DOHH2 (cell line): ENCODE results near the gene SCN5A.

Source experiments
- H3F3A ChIP-seq: fragments of 200-600 bp; sonication (generic), shearing (Covaris generic); 2 replicates; pipeline ENCODE4 v1.6.0; 2016; ENCODE audit warnings: antibody characterized with exemption, mild to moderate bottlenecking; ENCODE audit not compliant: control insufficient read depth, insufficient read depth
- H3K27ac ChIP-seq: fragments of 200-600 bp; sonication (generic); 2 replicates; pipeline ENCODE4 v1.5.1; 2014; ENCODE audit warnings: low read depth, mild to moderate bottlenecking, low read length, moderate library complexity
- H3K27me3 ChIP-seq: fragments of 200-600 bp; sonication (generic); 2 replicates; pipeline ENCODE4 v1.6.1; 2014; ENCODE audit warnings: mild to moderate bottlenecking, low read length, mixed read lengths; ENCODE audit not compliant: control insufficient read depth
- H3K36me3 ChIP-seq: fragments of 200-600 bp; sonication (generic); 2 replicates; pipeline ENCODE4 v1.6.1; 2014; ENCODE audit warnings: mild to moderate bottlenecking, low read length, moderate library complexity, mixed read lengths; ENCODE audit not compliant: control insufficient read depth
- H3K4me1 ChIP-seq: fragments of 200-600 bp; sonication (generic); 2 replicates; pipeline ENCODE4 v1.6.1; 2014; ENCODE audit warnings: mild to moderate bottlenecking, low read length, mixed read lengths; ENCODE audit not compliant: control insufficient read depth
- H3K4me2 ChIP-seq: fragments of 200-600 bp; sonication (generic); 2 replicates; pipeline ENCODE4 v1.6.0; 2014; ENCODE audit warnings: mild to moderate bottlenecking, low read length, moderate library complexity
- H3K4me3 ChIP-seq: fragments of 200-600 bp; sonication (generic); 2 replicates; pipeline ENCODE4 v1.5.1; 2014; ENCODE audit warnings: mild to moderate bottlenecking, low read length, mixed read lengths
- H3K79me2 ChIP-seq: fragments of 200-600 bp; sonication (generic); 2 replicates; pipeline ENCODE4 v1.6.1; 2014; ENCODE audit warnings: mild to moderate bottlenecking, low read length, mixed read lengths; ENCODE audit not compliant: control insufficient read depth
- H3K9me2 ChIP-seq: fragments of 200-600 bp; sonication (generic); replicated peaks from 2 replicates; pipeline ENCODE4 v1.6.1; 2014; ENCODE audit warnings: mild to moderate bottlenecking, low read length, mixed read lengths; ENCODE audit not compliant: control insufficient read depth
- H3K9me3 ChIP-seq: fragments of 200-600 bp; sonication (generic); 2 replicates; pipeline ENCODE4 v1.6.1; 2014; ENCODE audit warnings: antibody characterized with exemption, low read length, mixed read lengths; ENCODE audit not compliant: control insufficient read depth, insufficient read depth
- H4K20me1 ChIP-seq: fragments of 200-600 bp; sonication (generic); 2 replicates; pipeline ENCODE4 v1.6.0; 2014; ENCODE audit warnings: low read depth, mild to moderate bottlenecking, antibody characterized with exemption, low read length, moderate library complexity; ENCODE audit not compliant: control insufficient read depth, insufficient read depth
- EZH2phosphoT487 ChIP-seq: fragments of 200-600 bp; sonication (generic); IDR thresholded peaks from 2 replicates; pipeline ENCODE4 v1.6.1; 2017; ENCODE audit warnings: borderline replicate concordance, mild to moderate bottlenecking, antibody characterized with exemption, low read length, moderate library complexity, mixed read lengths
- TF ChIP-seq, protein P1 (sequence below): fragments of 200-600 bp; sonication (generic); IDR thresholded peaks from one replicate; pipeline ENCODE4 v1.5.1; 2014; ENCODE audit warnings: antibody characterized with exemption, mild to moderate bottlenecking, low read depth, low read length; ENCODE audit not compliant: poor library complexity, severe bottlenecking

SCN5A gene

DNA sequence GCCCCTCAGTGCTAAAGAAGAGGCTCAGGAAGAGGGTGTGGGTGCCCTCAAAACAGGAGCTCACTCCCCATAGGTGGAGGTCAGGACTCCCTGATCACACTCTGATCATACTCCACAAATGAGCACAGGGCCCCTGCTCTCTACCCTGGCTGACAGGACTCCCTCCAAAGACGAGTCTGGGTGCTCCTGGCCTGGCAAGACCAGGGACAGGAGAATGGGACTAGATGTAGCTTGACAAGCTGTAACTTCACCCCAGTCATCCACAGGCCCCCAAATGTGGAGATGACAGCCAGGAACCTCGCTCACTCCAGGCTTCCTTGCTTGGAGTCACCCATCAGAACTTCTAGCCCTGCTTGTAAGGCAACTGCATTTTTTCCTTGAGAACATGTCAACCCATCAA lies 11.1 kb downstream of the SCN5A start:
- Histone ChIP-seq H3K4me1 (no peaks in the 10 kb centered on the region), H3K9me3 (no peaks in the 10 kb centered on the region), H3K36me3 (no peaks in the 10 kb centered on the region), H3K79me2 (no peaks in the 10 kb centered on the region), H4K20me1 (no peaks in the 10 kb centered on the region), H3K9me2 (no peaks in the 10 kb centered on the region), H3K4me3 (no peak overlapping the region), H3F3A (no peaks in the 10 kb centered on the region), H3K27ac (no peak overlapping the region), H3K27me3 (0 out of 2 replicates have a peak, but pooled peaks cover 5% of the 10 kb centered on the region), H3K4me2 (no peak overlapping the region)
- TF ChIP-seq EZH2phosphoT487 = no peak
- TF ChIP-seq, protein P1, sequence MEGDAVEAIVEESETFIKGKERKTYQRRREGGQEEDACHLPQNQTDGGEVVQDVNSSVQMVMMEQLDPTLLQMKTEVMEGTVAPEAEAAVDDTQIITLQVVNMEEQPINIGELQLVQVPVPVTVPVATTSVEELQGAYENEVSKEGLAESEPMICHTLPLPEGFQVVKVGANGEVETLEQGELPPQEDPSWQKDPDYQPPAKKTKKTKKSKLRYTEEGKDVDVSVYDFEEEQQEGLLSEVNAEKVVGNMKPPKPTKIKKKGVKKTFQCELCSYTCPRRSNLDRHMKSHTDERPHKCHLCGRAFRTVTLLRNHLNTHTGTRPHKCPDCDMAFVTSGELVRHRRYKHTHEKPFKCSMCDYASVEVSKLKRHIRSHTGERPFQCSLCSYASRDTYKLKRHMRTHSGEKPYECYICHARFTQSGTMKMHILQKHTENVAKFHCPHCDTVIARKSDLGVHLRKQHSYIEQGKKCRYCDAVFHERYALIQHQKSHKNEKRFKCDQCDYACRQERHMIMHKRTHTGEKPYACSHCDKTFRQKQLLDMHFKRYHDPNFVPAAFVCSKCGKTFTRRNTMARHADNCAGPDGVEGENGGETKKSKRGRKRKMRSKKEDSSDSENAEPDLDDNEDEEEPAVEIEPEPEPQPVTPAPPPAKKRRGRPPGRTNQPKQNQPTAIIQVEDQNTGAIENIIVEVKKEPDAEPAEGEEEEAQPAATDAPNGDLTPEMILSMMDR = no peak

DNA sequence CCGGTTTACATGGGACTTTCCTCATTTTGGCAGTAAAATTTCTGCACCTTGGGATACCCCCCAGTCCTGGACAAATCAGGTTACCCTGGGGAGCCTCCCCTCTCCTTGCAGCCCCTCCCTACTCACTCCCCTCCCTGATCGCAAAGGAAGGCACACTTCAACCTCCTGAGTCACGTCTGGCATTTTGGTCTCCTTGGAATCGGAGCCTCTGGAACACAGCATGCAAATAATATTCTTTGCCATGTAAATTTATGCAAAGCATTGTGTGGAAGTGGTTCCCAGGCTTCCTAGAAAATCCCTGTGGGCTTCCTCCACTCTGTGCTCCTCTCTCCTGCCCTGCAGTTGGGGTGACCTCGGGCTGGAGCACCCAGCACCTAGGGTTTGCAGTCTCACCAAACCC lies 11.6 kb downstream of the SCN5A start:
- H3K9me3 ChIP-seq = no peaks in the 10 kb centered on the region
- H3K9me2 ChIP-seq = no peaks in the 10 kb centered on the region
- no peak overlapping the region for H3K4me2 ChIP-seq
- no peaks in the 10 kb centered on the region for H3K79me2 ChIP-seq
- no peak for TF ChIP-seq EZH2phosphoT487
- TF ChIP-seq, protein P1 = no peak
- H3K27ac ChIP-seq = no peak overlapping the region
- no peaks in the 10 kb centered on the region for H3K36me3 ChIP-seq
- H3F3A ChIP-seq = no peaks in the 10 kb centered on the region
- H4K20me1 ChIP-seq = no peaks in the 10 kb centered on the region
- H3K4me3 ChIP-seq = no peak overlapping the region
- 0 out of 2 replicates have a peak, but pooled peaks cover 5% of the 10 kb centered on the region for H3K27me3 ChIP-seq
- H3K4me1 ChIP-seq = no peaks in the 10 kb centered on the region

DNA sequence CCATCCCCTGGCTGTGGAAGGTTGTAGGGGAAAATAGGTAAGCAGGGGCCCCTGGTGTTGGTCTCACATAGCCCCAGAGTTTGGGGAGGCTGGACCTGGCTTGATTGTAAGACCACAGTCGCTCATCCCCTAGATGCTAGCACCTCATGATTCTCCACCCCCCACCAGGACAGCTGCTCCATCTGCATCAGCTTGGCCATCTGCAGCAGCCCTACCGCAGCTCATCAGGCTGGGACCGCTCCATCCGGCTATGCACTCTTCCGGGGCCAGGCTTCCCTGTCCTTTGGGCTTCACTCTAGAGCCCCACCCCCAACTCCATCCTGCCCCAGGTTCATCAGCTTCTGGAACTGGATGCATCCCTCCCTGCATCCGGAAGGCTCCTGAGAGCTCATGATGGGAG lies 12.6 kb downstream of the SCN5A start:
- no peak for TF ChIP-seq EZH2phosphoT487
- Histone ChIP-seq H3K79me2 (no peaks in the 10 kb centered on the region), H3F3A (no peaks in the 10 kb centered on the region), H3K9me3 (no peaks in the 10 kb centered on the region), H3K4me1 (no peaks in the 10 kb centered on the region), H3K27me3 (0 out of 2 replicates have a peak, but pooled peaks cover 5% of the 10 kb centered on the region), H3K4me2 (no peak overlapping the region), H4K20me1 (no peaks in the 10 kb centered on the region), H3K36me3 (no peaks in the 10 kb centered on the region), H3K9me2 (no peaks in the 10 kb centered on the region), H3K4me3 (no peak overlapping the region), H3K27ac (no peak overlapping the region)

DNA sequence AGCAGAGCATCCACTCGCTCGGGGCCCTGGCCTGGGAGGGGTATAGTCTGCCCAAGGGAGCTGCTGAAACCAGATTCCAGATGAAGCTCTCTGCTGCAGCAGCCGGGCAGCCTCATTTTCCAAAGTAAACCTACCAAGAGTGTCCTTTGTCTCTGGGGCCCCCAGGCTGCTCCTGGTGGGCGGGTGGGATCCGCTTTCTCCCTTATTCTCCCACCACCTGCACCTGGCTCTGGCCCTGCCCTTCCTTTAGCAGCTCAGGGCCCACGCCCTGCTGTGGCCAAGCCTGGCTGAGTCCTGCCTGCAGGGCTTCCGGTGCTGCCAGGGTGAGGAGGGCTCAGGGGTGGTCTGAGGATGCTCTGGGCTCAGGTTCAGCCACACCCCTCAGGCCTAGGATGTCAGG lies 13.0 kb downstream of the SCN5A start:
- H3K79me2 ChIP-seq = no peaks in the 10 kb centered on the region
- TF ChIP-seq EZH2phosphoT487 = no peak
- TF ChIP-seq, protein P1 = no peak
- no peak overlapping the region for H3K27ac ChIP-seq
- no peak overlapping the region for H3K4me2 ChIP-seq
- H3K9me2 ChIP-seq = no peaks in the 10 kb centered on the region
- 0 out of 2 replicates have a peak, but pooled peaks cover 5% of the 10 kb centered on the region for H3K27me3 ChIP-seq
- H3K9me3 ChIP-seq = no peaks in the 10 kb centered on the region
- no peaks in the 10 kb centered on the region for H4K20me1 ChIP-seq
- no peaks in the 10 kb centered on the region for H3K36me3 ChIP-seq
- H3K4me3 ChIP-seq = no peak overlapping the region
- H3F3A ChIP-seq = no peaks in the 10 kb centered on the region
- no peaks in the 10 kb centered on the region for H3K4me1 ChIP-seq
